Measurements from ENCODE around the gene GGT5.

Gene GGT5

GRCh38 chr22:24181996-24182899 lies 62.6 kb downstream of the GGT5 start:
- DNase-seq: peak in 1 of 14 donors; percentile 59

- peak in 2 of 14 donors; percentile 28 to 92 for DNase-seq
These were observed 63.5 kb downstream of the GGT5 start, which contains the start of gene SUSD2 for GRCh38 chr22:24181088-24181995. Gene SUSD2, plus strand, starts transcription at chr22:24181487. Its CDS starts 33 bp downstream, at chr22:24181520.

- DNase-seq: no peak
These were observed 64.4 kb downstream of the GGT5 start for GRCh38 chr22:24180316-24181087.

- DNase-seq: no peak
These were observed 65.2 kb downstream of the GGT5 start for GRCh38 chr22:24179478-24180210.

- DNase-seq: no peak
These were observed 66.1 kb downstream of the GGT5 start for GRCh38 chr22:24178502-24179440.

GRCh38 chr22:24178021-24178431 lies 66.9 kb downstream of the GGT5 start:
- DNase-seq: no peak

- DNase-seq: no peak
These were observed 67.4 kb downstream of the GGT5 start for GRCh38 chr22:24177456-24177855.

- DNase-seq: no peak
These were observed 67.8 kb downstream of the GGT5 start for GRCh38 chr22:24177045-24177444.

GRCh38 chr22:24176630-24177029 lies 68.3 kb downstream of the GGT5 start:
- DNase-seq: peak in 2 of 14 donors; percentile 15 to 41

GRCh38 chr22:24176040-24176439 lies 68.8 kb downstream of the GGT5 start:
- DNase-seq: no peak

GRCh38 chr22:24175160-24175808 lies 69.6 kb downstream of the GGT5 start:
- DNase-seq: peak in 11 of 14 donors; percentile 14 to 72 (median 42)

- DNase-seq: no peak
These were observed 73.1 kb downstream of the GGT5 start for GRCh38 chr22:24171822-24172221.

GRCh38 chr22:24170632-24171031 lies 74.2 kb downstream of the GGT5 start:
- DNase-seq: no peak

- peak in 1 of 14 donors; percentile 67 for DNase-seq
These were observed 74.7 kb downstream of the GGT5 start for GRCh38 chr22:24170188-24170587.
